C4-2B (cell line): ENCODE results near the gene RSL24D1.
"Not testable (repeated sequence)": the region's sequence is repeated elsewhere in the genome, so short reads cannot be mapped to it uniquely, and the experiment has no call there.

Source experiments
- H3K27ac ChIP-seq: fragments of 450-650 bp; 2 replicates; pipeline ENCODE4 v1.5.1; 2017
- CTCF ChIP-seq: fragments of 450-650 bp; conservative IDR thresholded peaks from 2 replicates; pipeline ENCODE4 v1.5.1; 2017; ENCODE audit warnings: mild to moderate bottlenecking
- ZFX ChIP-seq: fragments of 450-650 bp; IDR thresholded peaks from 2 replicates; pipeline ENCODE4 v1.6.1; 2017

The RSL24D1 gene

GRCh38 chr15:55183679-55184078 is 13.1 kb downstream of the RSL24D1 start:
- TF ChIP-seq CTCF (no peak), ZFX (no peak)
- H3K27ac ChIP-seq, result no peak overlapping the region

GRCh38 chr15:55179141-55179540 is 17.6 kb downstream of the RSL24D1 start:
- TF ChIP-seq ZFX (no peak), CTCF (no peak)
- no peak overlapping the region for H3K27ac ChIP-seq

- no peak overlapping the region for H3K27ac ChIP-seq
- TF ChIP-seq ZFX, result no peak
- no peak for TF ChIP-seq CTCF
Measured at GRCh38 chr15:55170361-55170760, 26.4 kb downstream of the RSL24D1 start.

GRCh38 chr15:55168350-55168974 is 28.3 kb downstream of the RSL24D1 start:
- TF ChIP-seq ZFX (no peak), CTCF (peak; percentile 95)

GRCh38 chr15:55164284-55164683 is 32.5 kb downstream of the RSL24D1 start:
- H3K27ac ChIP-seq, result no peak overlapping the region
- no peak for TF ChIP-seq CTCF
- no peak for TF ChIP-seq ZFX

More at GRCh38 chr15:55168350-55168974, 28.3 kb downstream of the RSL24D1 start:
- no peak overlapping the region for H3K27ac ChIP-seq

GRCh38 chr15:55151631-55152030 is 45.1 kb downstream of the RSL24D1 start:
- H3K27ac ChIP-seq, result no peak overlapping the region
- TF ChIP-seq ZFX (no peak), CTCF (no peak)

GRCh38 chr15:55143132-55143531 is 53.6 kb downstream of the RSL24D1 start:
- H3K27ac ChIP-seq, result not testable (repeated sequence)

GRCh38 chr15:55133972-55134371 is 62.8 kb downstream of the RSL24D1 start:
- TF ChIP-seq CTCF (no peak; the same call in 1 of the 2 replicates), ZFX (no peak)
- no peak overlapping the region for H3K27ac ChIP-seq
